Endothelial cell of umbilical vein (primary cell): ENCODE measurements around the gene FAM118B. TPM values are rescaled to one million over a fixed set of nuclear protein-coding genes. Genes with fewer than 3 reads are reported as not detected.
"Not testable (repeated sequence)": the region's sequence is repeated elsewhere in the genome, so short reads cannot be mapped to it uniquely, and the experiment has no call there.

Experiments
- BruUV-seq: library from RNA; stranded (reverse); fragments of 400-500 nt; replicated peaks from 2 replicates; lab custom pipeline; 2021; lab: Mats Ljungman, UMichigan
- CTCF ChIA-PET: fragments of 300-600, 350-600 bp; sonication (Branson Sonifier 250); formaldehyde crosslinking; loops from one replicate; lab custom pipeline; 2021; ENCODE audit warnings: antibody characterized with exemption, inconsistent platforms; lab: Charles Lee
- POLR2A ChIA-PET: fragments of 300-600, 350-600 bp; sonication (Branson Sonifier 250); formaldehyde crosslinking; loops from one replicate; lab custom pipeline; 2021; ENCODE audit warnings: antibody characterized with exemption, inconsistent platforms; lab: Charles Lee
- DNase-seq: peaks from one replicate; pipeline ENCODE4 v3.0.0-alpha.2; 2011; ENCODE audit warnings: low read depth, low spot score
- FAIRE-seq: peaks from 2 replicates; lab custom pipeline; 2011; peaks lifted over from hg19 to GRCh38; lab: Jason Lieb, UNC
- H2AFZ ChIP-seq: 2 replicates; pipeline ENCODE4 v1.6.0; 2012; ENCODE audit warnings: low read depth, low read length, control low read depth, inconsistent platforms
- H3K27ac ChIP-seq: 2 replicates; pipeline ENCODE4 v1.5.1; 2011; ENCODE audit warnings: low read depth, mild to moderate bottlenecking, control low read depth, low read length, moderate library complexity; ENCODE audit not compliant: insufficient read depth
- H3K27me3 ChIP-seq, 2 experiments: 2 replicates each; pipeline versions ENCODE4 v1.6.0 to v1.6.1; 2011; ENCODE audit warnings: low read length in 2 of 2, mixed read lengths in 1 of 2; ENCODE audit not compliant: control insufficient read depth in 2 of 2, insufficient read depth in 2 of 2
- H3K36me3 ChIP-seq, 2 experiments: 2 replicates in 1 of 2; 3 replicates in 1 of 2; pipeline ENCODE4 v1.5.1; 2011; ENCODE audit warnings: low read length in 2 of 2, mild to moderate bottlenecking in 1 of 2, moderate library complexity in 1 of 2; ENCODE audit not compliant: control insufficient read depth in 2 of 2, insufficient read depth in 2 of 2; ENCODE audit errors: extremely low read depth in 1 of 2
- H3K4me1 ChIP-seq: 3 replicates; pipeline ENCODE4 v1.5.1; 2011; ENCODE audit warnings: mild to moderate bottlenecking, low read length; ENCODE audit not compliant: control insufficient read depth, insufficient read depth; ENCODE audit errors: extremely low read depth
- H3K4me2 ChIP-seq: 2 replicates; pipeline ENCODE4 v1.6.1; 2011; ENCODE audit warnings: low read length, control low read depth, mixed read lengths; ENCODE audit not compliant: insufficient read depth
- H3K4me3 ChIP-seq, 3 experiments: fragments of 200-600 bp in 1 of 3; sonication (generic), shearing (Covaris generic) in 1 of 3; replicated peaks in 1 of 3; 2 replicates each; pipeline ENCODE4 v1.5.1; 2011 to 2016; ENCODE audit warnings: control low read depth in 3 of 3, low read length in 3 of 3, mild to moderate bottlenecking in 2 of 3, inconsistent platforms in 1 of 3, low read depth in 1 of 3, moderate library complexity in 1 of 3; ENCODE audit not compliant: insufficient read depth in 1 of 3
- H3K79me2 ChIP-seq: 2 replicates; pipeline ENCODE4 v1.6.0; 2012; ENCODE audit warnings: low read length, inconsistent platforms; ENCODE audit not compliant: control insufficient read depth, insufficient read depth
- H3K9ac ChIP-seq: replicated peaks from 2 replicates; pipeline ENCODE3; 2011; ENCODE audit warnings: low read length, control low read depth; ENCODE audit not compliant: insufficient read depth; ENCODE audit errors: extremely low read depth
- H3K9me1 ChIP-seq: replicated peaks from 3 replicates; pipeline ENCODE4 v1.6.0; 2011; ENCODE audit warnings: mild to moderate bottlenecking, low read length; ENCODE audit not compliant: control insufficient read depth, insufficient read depth; ENCODE audit errors: extremely low read depth
- H3K9me3 ChIP-seq: replicated peaks from 2 replicates; pipeline ENCODE4 v1.5.1; 2012; ENCODE audit warnings: low read length, inconsistent platforms; ENCODE audit not compliant: control insufficient read depth, insufficient read depth
- H4K20me1 ChIP-seq: replicated peaks from 2 replicates; pipeline ENCODE3; 2011; ENCODE audit warnings: mild to moderate bottlenecking, low read length; ENCODE audit not compliant: control insufficient read depth, insufficient read depth; ENCODE audit errors: extremely low read depth
- EZH2 ChIP-seq: IDR thresholded peaks from 2 replicates; pipeline ENCODE4 v1.6.1; 2012; ENCODE audit warnings: borderline replicate concordance, low read depth, mild to moderate bottlenecking, moderate library complexity, low read length, inconsistent platforms; ENCODE audit not compliant: severe bottlenecking
- FOS ChIP-seq: IDR thresholded peaks from 2 replicates; pipeline ENCODE4 v1.6.1; 2011; ENCODE audit warnings: mild to moderate bottlenecking, low read length, moderate library complexity, borderline replicate concordance; ENCODE audit not compliant: insufficient read depth
- GATA2 ChIP-seq: IDR thresholded peaks from 2 replicates; pipeline ENCODE4 v1.7.0; 2011; ENCODE audit warnings: low read depth, mild to moderate bottlenecking, moderate library complexity, mixed read lengths, low read length; ENCODE audit not compliant: insufficient read length, insufficient read depth
- JUN ChIP-seq: IDR thresholded peaks from 2 replicates; pipeline ENCODE4 v1.6.1; 2011; ENCODE audit warnings: borderline replicate concordance, low read depth; ENCODE audit not compliant: insufficient read length, insufficient read depth
- MYC ChIP-seq: IDR thresholded peaks from one replicate; pipeline ENCODE4 v1.6.1; 2011; ENCODE audit warnings: mild to moderate bottlenecking, low read depth, low read length
- POLR2A ChIP-seq: IDR thresholded peaks from 2 replicates; pipeline ENCODE4 v1.6.1; 2012; ENCODE audit warnings: low read depth, mild to moderate bottlenecking, control low read depth, low read length
- POLR2AphosphoS5 ChIP-seq: IDR thresholded peaks from 2 replicates; pipeline ENCODE4 v1.6.1; 2012; ENCODE audit warnings: low read depth, mild to moderate bottlenecking, control low read depth, low read length, moderate library complexity; ENCODE audit not compliant: insufficient read depth
- dilution Hi-C: fragments of 300-500 bp; cut with MboI; formaldehyde crosslinking; loops from one replicate; pipeline ENCODE4 v1.15.0; 2019; ENCODE audit warnings: low sequenced_read_pairs; ENCODE audit not compliant: extremely low pct_ligation_motif_present
- intact Hi-C: fragments of 100-400 bp; cut with micrococcal nuclease; formaldehyde crosslinking; loops from one replicate; pipeline ENCODE4 v1.10.0; 2022
- polyA plus RNA-seq, 4 experiments: library from polyadenylated mRNA; depleted of rRNA in 3 of 4; stranded (reverse) in 3 of 4; unstranded in 1 of 4; fragments of >200 nt; gene quantifications; 2 replicates each; pipeline versions ENCODE4 v1.2.1 to v1.2.3, GENCODE V29; 2011 to 2012; ENCODE audit warnings: missing spikeins in 1 of 4
- total RNA-seq: library from RNA; stranded (reverse); gene quantifications from 2 replicates; pipeline ENCODE4 v1.2.3, GENCODE V29; 2021
- TF ChIP-seq, protein P1 (sequence below), 2 donors: IDR thresholded peaks; 1 replicate in 1 of 2; 2 replicates in 1 of 2; pipeline ENCODE4 v1.5.1; 2011; ENCODE audit warnings: low read length in 2 of 2, mild to moderate bottlenecking in 2 of 2, moderate library complexity in 2 of 2, control low read depth in 1 of 2, inconsistent platforms in 1 of 2, low read depth in 1 of 2; ENCODE audit not compliant: insufficient read depth in 1 of 2; ENCODE audit errors: extremely low read depth in 1 of 2
- TF ChIP-seq, protein P2 (sequence below): IDR thresholded peaks from 2 replicates; pipeline ENCODE4 v1.6.1; 2011; ENCODE audit not compliant: insufficient read depth, insufficient read length

The FAM118B gene
- total and polyA plus RNA-seq, 2 donors (not counting 3 experiments of a cell fraction or from before 2014, with no cell fraction given): 26.6 to 35.8 TPM

DNA sequence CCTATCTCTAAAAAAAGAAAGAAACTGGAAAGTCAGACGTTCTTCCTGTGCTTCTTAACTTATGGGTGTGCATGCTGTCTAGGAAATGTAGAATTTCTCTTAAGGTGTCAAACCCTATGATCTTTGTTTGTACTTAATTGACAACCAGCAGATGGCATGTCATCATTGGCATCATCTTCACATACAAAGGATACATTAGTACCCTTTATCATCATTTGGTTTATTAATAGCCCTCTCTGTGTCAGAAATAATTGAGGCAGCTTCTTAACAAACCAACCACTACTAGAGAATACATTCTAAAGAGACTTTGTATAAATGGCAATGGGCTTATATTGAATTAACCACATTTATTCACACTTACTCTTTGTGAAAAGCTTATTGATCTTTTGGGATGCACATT is 43.2 kb downstream of the FAM118B start:
- Histone ChIP-seq H3K27ac (no peak overlapping the region), H3K4me1 (no peaks in the 10 kb centered on the region), H3K27me3 (no peaks in the 10 kb centered on the region), H2AFZ (no peak overlapping the region), H4K20me1 (no peaks in the 10 kb centered on the region), H3K79me2 (no peaks in the 10 kb centered on the region), H3K9ac (no peak overlapping the region), H3K9me1 (peaks cover 3% of the 10 kb centered on the region), H3K4me2 (no peak overlapping the region), H3K4me3 (no peak overlapping the region), H3K36me3 (peaks cover 10 to 16% of the 10 kb centered on the region in 2 experiments), H3K9me3 (no peaks in the 10 kb centered on the region)
- DNase-seq: no peak
- dilution Hi-C loops (no loop called here), intact Hi-C loops (no loop called here)
- TF ChIP-seq, protein P1, sequence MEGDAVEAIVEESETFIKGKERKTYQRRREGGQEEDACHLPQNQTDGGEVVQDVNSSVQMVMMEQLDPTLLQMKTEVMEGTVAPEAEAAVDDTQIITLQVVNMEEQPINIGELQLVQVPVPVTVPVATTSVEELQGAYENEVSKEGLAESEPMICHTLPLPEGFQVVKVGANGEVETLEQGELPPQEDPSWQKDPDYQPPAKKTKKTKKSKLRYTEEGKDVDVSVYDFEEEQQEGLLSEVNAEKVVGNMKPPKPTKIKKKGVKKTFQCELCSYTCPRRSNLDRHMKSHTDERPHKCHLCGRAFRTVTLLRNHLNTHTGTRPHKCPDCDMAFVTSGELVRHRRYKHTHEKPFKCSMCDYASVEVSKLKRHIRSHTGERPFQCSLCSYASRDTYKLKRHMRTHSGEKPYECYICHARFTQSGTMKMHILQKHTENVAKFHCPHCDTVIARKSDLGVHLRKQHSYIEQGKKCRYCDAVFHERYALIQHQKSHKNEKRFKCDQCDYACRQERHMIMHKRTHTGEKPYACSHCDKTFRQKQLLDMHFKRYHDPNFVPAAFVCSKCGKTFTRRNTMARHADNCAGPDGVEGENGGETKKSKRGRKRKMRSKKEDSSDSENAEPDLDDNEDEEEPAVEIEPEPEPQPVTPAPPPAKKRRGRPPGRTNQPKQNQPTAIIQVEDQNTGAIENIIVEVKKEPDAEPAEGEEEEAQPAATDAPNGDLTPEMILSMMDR (IDR thresholded peaks at IDR 0.05; ENCODE audit: extremely low read depth in 1 of 2, insufficient read depth in 1 of 2, low read depth in 1 of 2, low read length in 2 of 2): no peak
- TF ChIP-seq POLR2AphosphoS5 (no peak), MYC (no peak), GATA2 (no peak), POLR2A (no peak), FOS (no peak), JUN (no peak), EZH2 (no peak)
- TF ChIP-seq, protein P2, sequence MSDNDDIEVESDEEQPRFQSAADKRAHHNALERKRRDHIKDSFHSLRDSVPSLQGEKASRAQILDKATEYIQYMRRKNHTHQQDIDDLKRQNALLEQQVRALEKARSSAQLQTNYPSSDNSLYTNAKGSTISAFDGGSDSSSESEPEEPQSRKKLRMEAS: no peak
- no peak for FAIRE-seq
- BruUV-seq: no TSS peak
- ChIA-PET CTCF (no interaction called here), POLR2A (no interaction called here)

DNA sequence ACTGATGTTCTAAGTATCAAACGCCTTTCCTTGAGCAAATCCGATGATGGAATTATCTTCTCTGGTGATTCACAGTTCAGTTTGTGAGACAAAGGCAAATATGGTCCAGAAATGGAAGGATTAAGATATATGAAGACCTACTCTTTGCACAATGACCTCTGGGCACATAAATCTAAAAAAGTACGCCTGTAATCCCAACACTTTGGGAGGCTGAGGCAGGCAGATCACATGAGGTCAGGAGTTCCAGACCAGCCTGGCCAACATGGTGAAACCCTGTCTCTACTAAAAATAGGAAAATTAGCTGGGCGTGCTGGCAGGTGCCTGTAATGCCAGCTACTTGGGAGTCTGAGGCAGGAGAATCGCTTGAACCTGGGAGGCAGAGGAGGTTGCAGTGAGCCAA is 43.9 kb downstream of the FAM118B start:
- H4K20me1 ChIP-seq, H3K4me1 ChIP-seq, CTCF ChIA-PET, DNase-seq, H3K4me3 ChIP-seq, H3K9me3 ChIP-seq, H3K27ac ChIP-seq, dilution Hi-C loops, intact Hi-C loops, H3K4me2 ChIP-seq, H2AFZ ChIP-seq, FAIRE-seq, POLR2A ChIA-PET, H3K9me1 ChIP-seq, H3K27me3 ChIP-seq, H3K79me2 ChIP-seq, BruUV-seq, H3K9ac ChIP-seq: not testable (repeated sequence)
- H3K36me3 ChIP-seq: peaks cover 10 to 16% of the 10 kb centered on the region in 2 experiments
